Measurements from ENCODE around the gene NAPSA.
"Not testable (repeated sequence)": the region's sequence is repeated elsewhere in the genome, so short reads cannot be mapped to it uniquely, and the experiment has no call there.

Gene NAPSA

GRCh38 chr19:50358483-50359327 lies 6.7 kb downstream of the NAPSA start:
- peak; percentile 16 to 50 for DNase-seq

- peak; percentile 72 for DNase-seq
Observed at GRCh38 chr19:50357178-50358100, 8.0 kb downstream of the NAPSA start.

GRCh38 chr19:50356691-50357177 lies 8.7 kb downstream of the NAPSA start:
- DNase-seq = no peak

DNA sequence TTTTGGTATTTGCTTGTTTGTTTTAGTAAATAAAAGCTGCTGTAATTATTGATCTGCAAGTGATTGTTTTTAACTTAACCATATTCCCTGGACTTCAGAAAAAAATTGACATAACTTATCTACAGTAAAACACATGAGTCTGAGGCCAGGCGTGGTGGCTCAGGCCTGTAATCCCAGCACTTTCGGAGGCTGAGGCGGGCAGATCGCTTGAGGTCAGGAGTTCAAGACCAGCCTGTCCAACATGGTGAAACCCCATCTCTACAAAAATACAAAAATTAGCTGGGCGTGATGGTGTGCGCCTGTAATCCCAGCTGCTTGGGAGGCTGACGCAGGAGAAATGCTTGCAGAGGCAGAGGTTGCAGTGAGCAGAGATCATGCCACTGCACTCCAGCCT lies 12.0 kb downstream of the NAPSA start:
- DNase-seq = not testable (repeated sequence)

DNA sequence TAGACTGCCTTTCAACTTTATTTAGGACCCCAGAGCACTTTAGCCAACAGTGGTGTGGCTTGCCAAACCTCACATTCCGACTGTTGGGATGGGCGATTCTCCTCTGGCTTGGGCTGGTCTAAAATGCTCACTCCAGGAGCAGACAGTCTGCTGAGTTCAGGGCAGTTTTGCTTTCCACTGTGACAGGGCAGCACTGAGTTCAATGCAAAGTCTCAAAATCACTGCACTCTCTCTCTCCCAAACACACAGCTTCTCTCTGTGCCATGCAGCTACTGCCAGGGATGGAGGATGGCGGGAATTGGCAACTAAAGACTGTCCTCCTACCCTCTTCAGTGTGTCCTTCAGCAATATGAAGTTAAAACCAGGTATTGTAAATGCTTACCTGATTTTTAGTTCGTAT lies 13.2 kb downstream of the NAPSA start:
- no peak for DNase-seq

GRCh38 chr19:50349277-50350057 lies 16.0 kb downstream of the NAPSA start:
- no peak for DNase-seq

GRCh38 chr19:50347089-50347581 lies 18.3 kb downstream of the NAPSA start:
- DNase-seq = not testable (repeated sequence)

DNA sequence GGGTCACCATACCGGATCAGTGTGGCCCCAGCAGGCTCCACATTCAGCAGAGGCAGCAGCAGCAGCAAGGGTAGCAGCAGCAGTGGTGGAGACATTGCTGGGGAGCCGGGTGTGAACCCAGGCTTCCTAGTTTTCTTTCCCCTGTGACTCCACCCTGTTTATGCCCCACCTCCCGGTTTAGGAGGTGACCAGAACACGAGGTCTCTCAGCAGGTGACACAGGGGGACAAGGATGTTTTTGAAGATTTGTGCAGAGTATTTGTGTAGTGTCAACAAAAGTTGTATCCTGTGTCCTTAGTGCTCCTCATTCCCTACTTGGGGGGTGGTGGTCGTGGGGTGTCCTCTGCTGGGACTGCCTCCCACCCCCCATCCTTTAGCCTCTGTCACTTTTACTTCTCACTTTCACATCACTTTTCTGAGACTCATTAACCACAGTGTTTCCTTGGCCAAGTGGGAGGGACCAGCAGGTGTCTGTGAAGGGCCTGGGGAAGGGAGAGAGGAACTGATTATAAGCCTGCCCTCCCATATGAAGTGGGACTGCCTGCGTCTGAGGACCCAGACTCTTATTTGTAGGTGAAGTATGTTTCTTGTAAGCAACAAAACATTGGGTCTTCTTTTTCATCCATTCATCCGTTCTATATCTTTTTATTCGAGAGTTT lies 20.6 kb downstream of the NAPSA start:
- peak in 1 of 2 donors; percentile 22 for DNase-seq

DNA sequence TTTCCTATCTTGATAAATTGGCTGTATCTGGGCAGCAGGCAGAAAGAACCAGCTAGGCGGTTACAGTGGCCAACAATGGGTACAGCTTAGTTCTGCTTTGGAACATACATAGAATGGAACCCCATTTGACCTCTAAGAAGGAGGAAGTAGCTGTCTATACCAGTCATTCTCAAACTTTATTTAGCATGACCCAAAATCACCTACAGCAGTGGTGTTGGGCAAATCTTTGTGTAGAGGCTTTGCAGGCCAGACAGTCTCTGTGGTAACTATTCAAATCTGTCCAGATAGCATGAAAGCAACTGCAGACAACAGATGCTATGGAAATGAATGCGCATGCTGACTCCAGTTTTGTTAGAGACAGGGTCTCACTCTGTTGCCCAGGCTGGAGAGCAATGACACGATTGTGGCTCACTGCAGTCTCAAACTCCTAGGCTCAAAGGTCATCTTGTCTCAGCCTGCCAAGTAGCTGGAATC lies 24.3 kb downstream of the NAPSA start:
- DNase-seq = no peak

DNA sequence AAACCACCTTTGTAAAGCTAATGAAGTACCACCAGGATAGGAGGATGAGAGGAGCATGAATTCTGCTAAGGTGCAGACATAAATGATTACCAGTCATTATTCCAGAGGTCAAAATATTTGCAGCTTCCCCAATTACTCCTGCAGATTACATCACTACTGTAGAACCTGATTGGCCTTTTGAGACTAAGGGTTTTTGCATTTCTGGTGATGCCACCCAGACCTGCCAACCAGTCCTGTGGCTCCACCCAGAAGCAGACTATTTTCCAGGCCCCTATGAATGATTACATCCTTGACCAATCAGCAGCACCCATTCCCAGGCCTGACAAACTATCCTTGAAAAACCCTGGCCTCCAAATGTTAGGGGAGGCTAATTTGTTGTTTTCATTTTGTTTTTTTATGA lies 25.1 kb downstream of the NAPSA start:
- no peak for DNase-seq

GRCh38 chr19:50337031-50337430 lies 28.4 kb downstream of the NAPSA start:
- not testable (repeated sequence) for DNase-seq

DNA sequence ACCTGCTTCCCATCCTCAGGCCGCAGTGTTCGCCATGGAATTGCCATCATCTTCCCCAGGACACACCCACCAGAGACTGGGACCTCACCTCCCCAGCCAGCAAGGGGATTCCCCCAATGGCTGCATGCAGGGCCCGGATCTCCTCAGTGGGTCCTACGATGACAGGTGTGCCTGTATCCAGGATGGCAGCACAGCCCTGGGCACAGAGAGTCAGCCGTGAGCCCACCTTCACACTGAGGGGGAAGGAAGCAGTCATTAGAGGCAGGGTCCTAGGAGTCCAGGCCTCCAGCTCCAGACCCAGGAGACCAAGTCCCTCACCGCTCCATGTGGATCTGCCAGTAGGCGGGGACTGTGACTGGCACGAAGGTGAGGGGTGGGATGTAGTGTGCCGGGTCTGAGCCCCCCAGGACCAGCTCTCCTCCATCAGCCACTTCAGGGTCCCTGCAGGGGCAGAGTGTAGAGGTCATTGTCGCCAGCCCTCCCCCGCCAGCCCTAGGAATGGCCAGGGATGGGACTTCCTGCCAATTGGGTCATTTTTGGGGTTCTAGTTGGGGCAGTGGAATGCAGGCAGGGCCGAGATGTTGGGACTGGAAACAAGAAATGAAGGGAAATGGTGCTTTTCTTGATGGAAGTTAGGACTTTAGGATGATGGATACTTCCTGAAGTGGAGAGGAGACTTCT lies 30.6 kb downstream of the NAPSA start:
- DNase-seq = no peak

- DNase-seq = peak; percentile 86 to 88
Observed at GRCh38 chr19:50333737-50334617, 31.5 kb downstream of the NAPSA start.

- peak; percentile 90 for DNase-seq
Observed at GRCh38 chr19:50333235-50333736, 32.2 kb downstream of the NAPSA start.

DNA sequence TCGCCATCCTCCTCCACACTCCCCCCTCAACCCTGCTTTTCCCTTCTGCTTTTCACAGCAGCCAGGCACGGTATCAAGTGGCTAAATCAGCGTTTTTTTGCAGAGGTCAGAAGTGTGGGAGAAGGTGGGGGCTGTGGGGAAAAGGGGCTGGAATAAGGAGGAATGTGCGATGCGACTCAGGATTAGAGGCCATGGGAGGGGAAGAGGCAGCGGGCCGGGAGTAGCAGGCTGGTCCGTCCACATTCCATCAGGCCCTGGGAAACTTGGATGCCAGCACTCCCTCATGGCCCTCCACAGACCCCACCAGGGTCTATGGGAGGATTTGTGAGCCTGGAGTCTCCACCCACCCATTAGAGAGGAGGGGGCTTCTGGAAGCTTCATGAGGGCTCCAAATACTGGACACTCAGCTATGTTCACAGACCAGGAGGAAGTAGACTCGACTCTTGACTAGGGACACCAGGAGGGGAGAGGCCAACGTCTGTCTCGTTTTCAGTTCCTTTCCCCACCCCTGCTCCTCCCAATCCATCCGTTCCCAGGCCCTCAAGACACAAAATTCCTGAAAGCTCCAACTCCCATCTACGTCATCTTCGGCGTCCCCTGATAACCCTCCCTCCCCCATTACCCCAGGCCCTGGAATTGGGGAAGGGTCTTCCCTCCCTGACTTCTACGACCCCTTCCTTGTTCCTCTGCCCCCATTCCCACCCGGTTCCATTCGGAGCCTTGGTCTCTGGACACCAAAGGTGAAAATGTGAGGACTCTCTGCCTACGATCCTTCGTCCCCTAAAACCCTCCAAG lies 33.0 kb downstream of the NAPSA start:
- peak in 1 of 2 donors; percentile 26 for DNase-seq

GRCh38 chr19:50331994-50332243 lies 33.5 kb downstream of the NAPSA start:
- DNase-seq = no peak

GRCh38 chr19:50331221-50331993 lies 34.0 kb downstream of the NAPSA start:
- DNase-seq = no peak

GRCh38 chr19:50330365-50331078 lies 34.9 kb downstream of the NAPSA start:
- DNase-seq = peak; percentile 86 to 87

Measured in hippocampal formation (tissue), 2 donors.